Hepatocyte (in vitro differentiated cells): ENCODE data around the gene HBB. TPM values are rescaled to one million over a fixed set of nuclear protein-coding genes. Genes with fewer than 3 reads are reported as not detected.
"Not testable (repeated sequence)": the region's sequence is repeated elsewhere in the genome, so short reads cannot be mapped to it uniquely, and the experiment has no call there.

ENCODE experiments used
- DNase-seq: peaks from one replicate; pipeline ENCODE4 v3.0.0-alpha.2; 2016; ENCODE audit warnings: low spot score
- H2AFZ ChIP-seq: fragments of 200-600 bp; sonication (generic); 2 replicates; pipeline ENCODE4 v1.6.0; 2016; ENCODE audit warnings: antibody characterized with exemption, mild to moderate bottlenecking
- H3K27ac ChIP-seq: fragments of 200-600 bp; sonication (generic); 2 replicates; pipeline ENCODE4 v1.5.1; 2016; ENCODE audit warnings: mild to moderate bottlenecking
- H3K27me3 ChIP-seq: fragments of 200-600 bp; sonication (generic); 2 replicates; pipeline ENCODE4 v1.6.1; 2016
- H3K36me3 ChIP-seq: fragments of 200-600 bp; sonication (generic); replicated peaks from 2 replicates; pipeline ENCODE4 v1.5.1; 2016; ENCODE audit warnings: low read depth; ENCODE audit not compliant: insufficient read depth
- H3K4me1 ChIP-seq: fragments of 200-600 bp; sonication (generic); 2 replicates; pipeline ENCODE4 v1.5.1; 2016; ENCODE audit warnings: mild to moderate bottlenecking, moderate library complexity; ENCODE audit not compliant: insufficient read depth
- H3K4me2 ChIP-seq: fragments of 200-600 bp; sonication (generic); 2 replicates; pipeline ENCODE4 v1.6.0; 2016
- H3K4me3 ChIP-seq: fragments of 200-600 bp; sonication (generic); 2 replicates; pipeline ENCODE4 v1.5.1; 2016; ENCODE audit warnings: mild to moderate bottlenecking
- H3K79me2 ChIP-seq: fragments of 200-600 bp; sonication (generic); 2 replicates; pipeline ENCODE4 v1.6.0; 2017; ENCODE audit warnings: mild to moderate bottlenecking
- H3K9me2 ChIP-seq: fragments of 200-600 bp; sonication (generic); replicated peaks from 2 replicates; pipeline ENCODE4 v1.6.0; 2017; ENCODE audit warnings: mild to moderate bottlenecking; ENCODE audit not compliant: insufficient read depth
- H3K9me3 ChIP-seq: fragments of 200-600 bp; sonication (generic); 2 replicates; pipeline ENCODE4 v1.5.1; 2016; ENCODE audit warnings: low read depth, mild to moderate bottlenecking
- H4K20me1 ChIP-seq: fragments of 200-600 bp; sonication (generic); 2 replicates; pipeline ENCODE4 v1.6.0; 2016; ENCODE audit warnings: mild to moderate bottlenecking; ENCODE audit not compliant: insufficient read depth, poor library complexity, severe bottlenecking
- EZH2 ChIP-seq: fragments of 200-600 bp; sonication (generic); IDR thresholded peaks from 2 replicates; pipeline ENCODE4 v1.6.1; 2016; ENCODE audit warnings: antibody characterized with exemption, mild to moderate bottlenecking, borderline replicate concordance
- EZH2phosphoT487 ChIP-seq: fragments of 200-600 bp; sonication (generic); IDR thresholded peaks from one replicate; pipeline ENCODE4 v1.6.1; 2018; ENCODE audit warnings: antibody characterized with exemption, mild to moderate bottlenecking, low read depth, moderate library complexity; ENCODE audit not compliant: unreplicated experiment, severe bottlenecking
- WGBS: methylation state at CpG from one replicate; pipeline ENCODE4 v1.1.6; 2016; ENCODE audit warnings: low lambda C conversion rate; ENCODE audit errors: missing lambda C conversion rate; 5-methylcytosine and 5-hydroxymethylcytosine counted together
- polyA plus RNA-seq: library from polyadenylated mRNA; unstranded; fragments of >200 nt; fragmentation: Nextera tagmentation; extraction: Ambion mirVana; gene quantifications from 2 replicates; pipeline ENCODE4 v1.2.1, GENCODE V29; 2016
- total RNA-seq: library from RNA; depleted of rRNA; stranded (reverse); fragments of >200 nt; gene quantifications from 2 replicates; pipeline ENCODE4 v1.2.3, GENCODE V29; 2014
- TF ChIP-seq, protein P1 (sequence below): fragments of 200-600 bp; sonication (generic); IDR thresholded peaks from 2 replicates; pipeline ENCODE4 v1.5.1; 2016; ENCODE audit warnings: antibody characterized with exemption, mild to moderate bottlenecking; ENCODE audit not compliant: poor library complexity

Gene HBB
- total and polyA plus RNA-seq, 2 experiments from 2014 or later: not detected

DNA sequence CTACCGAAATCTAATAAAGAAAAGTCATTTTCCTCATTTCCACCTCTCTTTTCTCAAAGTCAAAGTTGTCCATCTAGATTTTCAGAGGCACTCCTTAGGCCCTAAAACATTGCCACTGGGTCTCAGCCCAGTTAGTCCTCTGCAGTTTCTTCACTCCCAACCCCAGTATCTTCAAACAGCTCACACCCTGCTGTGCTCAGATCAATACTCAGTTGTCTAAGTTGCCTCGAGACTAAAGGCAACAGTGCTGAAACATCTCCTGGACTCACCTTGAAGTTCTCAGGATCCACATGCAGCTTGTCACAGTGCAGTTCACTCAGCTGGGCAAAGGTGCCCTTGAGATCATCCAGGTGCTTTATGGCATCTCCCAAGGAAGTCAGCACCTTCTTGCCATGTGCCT lies 27.2 kb upstream of the HBB start:
- not testable (repeated sequence) for H3K79me2 ChIP-seq, H3K27me3 ChIP-seq, H3K9me2 ChIP-seq, DNase-seq, H3K9me3 ChIP-seq, H3K4me3 ChIP-seq, H3K4me1 ChIP-seq, H4K20me1 ChIP-seq, H3K4me2 ChIP-seq, H3K27ac ChIP-seq, H3K36me3 ChIP-seq, H2AFZ ChIP-seq
- WGBS: 87% methylated on average over 2 of the region's 2 CpGs

DNA sequence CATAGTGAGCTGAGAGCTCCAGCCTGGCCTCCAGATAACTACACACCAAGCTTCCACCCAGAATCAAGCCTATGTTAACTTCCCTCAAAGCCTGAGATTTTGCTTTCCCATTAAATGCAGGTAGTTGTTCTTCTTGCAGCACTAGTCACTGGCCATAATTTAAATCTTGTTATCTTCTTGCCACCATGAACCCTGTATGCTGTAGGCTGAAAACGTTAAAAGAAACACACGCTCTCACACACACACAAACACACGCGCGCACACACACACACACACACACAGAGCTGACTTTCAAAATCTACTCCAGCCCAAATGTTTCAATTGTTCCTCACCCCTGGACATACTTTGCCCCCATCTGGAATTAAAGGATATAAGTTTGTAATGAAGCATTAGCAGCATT lies 26.6 kb upstream of the HBB start:
- H3K27me3 ChIP-seq, H4K20me1 ChIP-seq, H3K36me3 ChIP-seq, H3K4me3 ChIP-seq, H3K9me3 ChIP-seq, H3K4me1 ChIP-seq, H3K9me2 ChIP-seq, H2AFZ ChIP-seq, H3K79me2 ChIP-seq, DNase-seq, H3K4me2 ChIP-seq, H3K27ac ChIP-seq: not testable (repeated sequence)
- WGBS: 70% methylated on average over 5 of the region's 5 CpGs

DNA sequence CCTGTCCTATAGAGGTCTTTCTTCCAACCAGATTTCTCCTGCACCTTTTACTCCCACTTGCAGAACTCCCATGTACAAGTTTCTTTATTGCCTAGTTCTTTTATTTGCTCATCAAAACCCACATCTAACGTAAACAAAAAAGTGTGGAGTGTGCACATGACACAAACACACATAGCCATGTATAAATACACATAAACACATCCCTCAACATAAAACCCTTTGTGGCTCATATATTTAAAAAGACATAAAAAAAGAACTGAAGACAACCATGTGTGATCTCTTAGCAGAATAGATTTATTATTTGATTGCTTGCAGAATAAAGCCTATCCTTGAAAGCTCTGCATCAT lies 26.0 kb upstream of the HBB start:
- Histone ChIP-seq H3K79me2 (no peaks in the 10 kb centered on the region), H3K9me3 (no peaks in the 10 kb centered on the region), H3K4me2 (no peak overlapping the region), H3K27ac (no peak overlapping the region), H4K20me1 (no peaks in the 10 kb centered on the region), H3K27me3 (no peaks in the 10 kb centered on the region), H3K36me3 (no peaks in the 10 kb centered on the region), H3K4me1 (no peaks in the 10 kb centered on the region), H2AFZ (no peak overlapping the region), H3K4me3 (no peak overlapping the region), H3K9me2 (peaks cover 3% of the 10 kb centered on the region)
- TF ChIP-seq EZH2phosphoT487 (no peak), EZH2 (no peak)
- TF ChIP-seq, protein P1, sequence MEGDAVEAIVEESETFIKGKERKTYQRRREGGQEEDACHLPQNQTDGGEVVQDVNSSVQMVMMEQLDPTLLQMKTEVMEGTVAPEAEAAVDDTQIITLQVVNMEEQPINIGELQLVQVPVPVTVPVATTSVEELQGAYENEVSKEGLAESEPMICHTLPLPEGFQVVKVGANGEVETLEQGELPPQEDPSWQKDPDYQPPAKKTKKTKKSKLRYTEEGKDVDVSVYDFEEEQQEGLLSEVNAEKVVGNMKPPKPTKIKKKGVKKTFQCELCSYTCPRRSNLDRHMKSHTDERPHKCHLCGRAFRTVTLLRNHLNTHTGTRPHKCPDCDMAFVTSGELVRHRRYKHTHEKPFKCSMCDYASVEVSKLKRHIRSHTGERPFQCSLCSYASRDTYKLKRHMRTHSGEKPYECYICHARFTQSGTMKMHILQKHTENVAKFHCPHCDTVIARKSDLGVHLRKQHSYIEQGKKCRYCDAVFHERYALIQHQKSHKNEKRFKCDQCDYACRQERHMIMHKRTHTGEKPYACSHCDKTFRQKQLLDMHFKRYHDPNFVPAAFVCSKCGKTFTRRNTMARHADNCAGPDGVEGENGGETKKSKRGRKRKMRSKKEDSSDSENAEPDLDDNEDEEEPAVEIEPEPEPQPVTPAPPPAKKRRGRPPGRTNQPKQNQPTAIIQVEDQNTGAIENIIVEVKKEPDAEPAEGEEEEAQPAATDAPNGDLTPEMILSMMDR: no peak
- DNase-seq: no peak
- WGBS: 81% methylated on average over 1 of the region's 1 CpG

DNA sequence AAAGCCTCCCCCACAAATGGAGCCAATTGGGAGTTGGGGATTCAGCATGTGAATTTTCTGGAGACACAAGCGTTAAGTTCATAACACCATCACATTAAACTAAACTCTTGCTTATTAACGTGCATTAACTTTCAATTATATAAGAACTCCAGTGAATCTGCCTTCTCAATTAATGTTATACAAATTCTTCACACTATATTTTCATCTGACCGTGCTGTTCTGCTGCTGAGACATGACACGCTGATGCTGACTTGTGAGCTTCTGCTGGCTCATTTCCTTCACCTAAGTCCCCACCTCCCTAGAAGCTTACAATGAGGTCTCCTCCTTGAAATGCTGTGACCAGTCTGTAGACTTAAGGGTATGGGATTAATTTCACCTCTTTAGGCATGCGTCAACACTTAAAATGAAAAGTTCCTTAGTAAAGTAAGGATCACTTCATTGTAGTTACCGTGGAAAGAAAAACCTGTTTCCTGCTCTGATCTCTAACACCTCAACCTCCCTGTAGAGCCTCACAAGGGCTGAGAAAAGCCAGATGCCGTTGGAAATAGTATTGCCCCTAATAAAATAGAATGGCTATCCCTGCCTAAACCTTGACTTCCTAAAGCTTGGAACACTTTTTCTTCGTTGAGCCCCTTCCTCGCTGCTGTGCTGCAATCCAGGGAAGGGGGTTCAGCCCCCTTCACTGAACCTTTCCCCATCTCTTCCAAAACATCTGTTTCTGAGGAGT lies 25.5 kb upstream of the HBB start:
- no peak overlapping the region for H2AFZ ChIP-seq
- no peak overlapping the region for H3K27ac ChIP-seq
- TF ChIP-seq, protein P1: no peak
- TF ChIP-seq EZH2: no peak
- TF ChIP-seq EZH2phosphoT487: no peak
- H3K27me3 ChIP-seq: no peaks in the 10 kb centered on the region
- H3K4me1 ChIP-seq: no peaks in the 10 kb centered on the region
- no peak overlapping the region for H3K4me2 ChIP-seq
- WGBS: 59% methylated on average over 9 of the region's 9 CpGs
- peaks cover 3% of the 10 kb centered on the region for H3K9me2 ChIP-seq
- no peaks in the 10 kb centered on the region for H4K20me1 ChIP-seq
- H3K36me3 ChIP-seq: no peaks in the 10 kb centered on the region
- no peaks in the 10 kb centered on the region for H3K9me3 ChIP-seq
- no peak overlapping the region for H3K4me3 ChIP-seq
- DNase-seq: no peak
- H3K79me2 ChIP-seq: no peaks in the 10 kb centered on the region

DNA sequence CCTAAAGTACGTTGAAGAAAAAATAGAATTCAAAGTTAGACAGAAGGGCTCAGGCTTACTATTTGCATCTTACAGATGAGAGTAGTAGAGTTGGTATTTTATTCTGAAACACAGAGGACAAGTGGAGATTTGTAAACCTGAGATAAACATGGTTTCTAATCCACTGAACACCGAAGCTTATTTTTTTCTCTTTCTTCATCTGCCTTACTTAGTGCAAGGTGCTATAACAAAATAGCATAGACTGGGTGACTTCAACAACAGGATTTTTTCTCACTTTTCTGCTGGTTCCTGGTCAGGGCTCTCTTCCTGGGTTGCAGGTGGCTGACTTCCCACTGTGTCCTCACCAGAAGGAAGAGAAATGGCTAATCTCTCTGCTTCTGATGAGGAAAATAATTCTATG lies 24.9 kb upstream of the HBB start:
- no peaks in the 10 kb centered on the region for H3K4me1 ChIP-seq
- DNase-seq: no peak

More for the DNA sequence above, 24.9 kb upstream of the HBB start:
- Histone ChIP-seq H3K4me3 (no peak overlapping the region), H2AFZ (no peak overlapping the region), H3K9me2 (no peaks in the 10 kb centered on the region), H3K27me3 (no peaks in the 10 kb centered on the region), H3K36me3 (no peaks in the 10 kb centered on the region), H3K4me2 (no peak overlapping the region), H3K79me2 (no peaks in the 10 kb centered on the region), H3K27ac (no peak overlapping the region), H4K20me1 (no peaks in the 10 kb centered on the region), H3K9me3 (no peaks in the 10 kb centered on the region)
- WGBS: 43% methylated on average over 2 of the region's 2 CpGs
- no peak for TF ChIP-seq EZH2phosphoT487
- TF ChIP-seq, protein P1: no peak
- TF ChIP-seq EZH2: no peak
